Upper lobe of left lung (tissue), 4 donors: ENCODE data around the gene OR8S1.

Experiments used
- CTCF ChIP-seq, 6 experiments: fragments of 450-650 bp in 4 of 6; fragments of 200-600 bp in 2 of 6; sonication (generic) in 2 of 6; IDR thresholded peaks; one replicate each; pipeline ENCODE4 v1.5.1; 2016 to 2019; ENCODE audit warnings: antibody characterized with exemption in 6 of 6
- EP300 ChIP-seq, 4 donors: sonication (generic); formaldehyde crosslinking; IDR thresholded peaks; one replicate each; pipeline ENCODE4 v1.5.1; 2017; ENCODE audit warnings: antibody characterized with exemption in 4 of 4, control low read depth in 2 of 4

DNA sequence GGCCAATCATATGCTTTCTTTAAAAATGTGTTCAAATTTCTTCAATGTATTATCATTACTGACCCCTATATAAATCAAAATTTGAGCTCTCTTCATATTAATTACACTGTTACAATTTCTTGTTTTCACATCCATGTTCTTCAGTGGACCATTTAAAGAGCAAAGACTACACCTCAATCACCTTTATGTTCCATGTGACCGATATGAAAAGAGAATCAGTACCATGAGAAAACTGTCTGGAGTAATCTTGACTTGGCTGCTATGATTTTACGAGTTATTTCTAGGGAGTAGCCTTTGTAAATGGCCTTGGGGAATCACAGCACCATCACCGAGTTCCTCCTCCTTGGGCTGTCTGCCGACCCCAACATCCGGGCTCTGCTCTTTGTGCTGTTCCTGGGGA lies at the start of gene OR8S1:
- TF ChIP-seq CTCF (IDR thresholded peaks at IDR 0.05) (no peak), EP300 (IDR thresholded peaks at IDR 0.05) (no peak)
